ENCODE results near the gene PAOX. TPM values are rescaled to one million over a fixed set of nuclear protein-coding genes. Genes with fewer than 3 reads are reported as not detected.

Gene PAOX
- total and polyA plus RNA-seq, 2 experiments from 2014 or later: 4.1 to 8.7 TPM

DNA sequence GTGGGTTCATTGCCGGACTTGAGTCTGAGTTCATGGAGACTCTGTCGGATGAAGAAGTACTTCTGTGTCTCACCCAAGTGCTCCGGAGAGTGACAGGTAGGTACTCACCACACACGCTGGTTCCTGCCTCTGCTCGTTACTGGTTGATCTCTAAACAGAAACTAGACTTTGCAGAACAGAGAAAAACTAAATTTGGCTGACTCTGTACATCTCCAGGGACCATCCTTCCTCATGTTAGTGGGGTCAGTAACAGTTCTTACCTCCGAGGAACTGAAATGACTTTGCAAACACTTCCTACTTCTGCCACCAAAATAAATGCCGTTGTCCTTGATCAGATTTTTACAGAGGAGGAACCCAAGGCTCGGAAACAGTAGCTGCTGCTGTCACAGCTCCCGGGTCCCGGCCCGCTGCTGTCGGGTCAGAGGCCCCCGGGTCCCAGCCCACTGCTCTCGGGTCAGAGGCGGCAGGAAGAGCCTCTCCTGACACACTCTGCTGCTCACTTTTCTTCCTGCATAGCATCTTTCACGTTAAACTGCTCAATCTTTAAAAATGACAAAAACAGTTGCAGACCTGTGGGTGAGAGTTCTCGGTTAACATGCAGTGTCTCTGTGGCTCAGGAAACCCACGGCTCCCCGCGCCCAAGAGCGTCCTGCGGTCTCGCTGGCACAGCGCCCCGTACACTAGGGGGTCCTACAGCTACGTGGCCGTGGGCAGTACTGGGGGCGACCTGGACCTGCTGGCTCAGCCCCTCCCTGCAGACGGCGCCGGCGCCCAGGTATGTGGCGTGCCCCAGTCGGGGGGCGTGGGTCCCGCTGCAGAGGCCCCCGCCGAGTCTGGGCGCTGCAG, 10.1 kb downstream of the PAOX start (continued):
- TF ChIP-seq STAT1 (IDR thresholded peaks at IDR 0.05; ENCODE audit: unreplicated experiment): no peak
- no peak for TF ChIP-seq POLR2AphosphoS5 (IDR thresholded peaks at IDR 0.05; ENCODE audit: low read depth)
- no peak for TF ChIP-seq CREB1 (CRISPR knock-in tag; IDR thresholded peaks at IDR 0.05; ENCODE audit: low read depth)
- TF ChIP-seq EZH2 (IDR thresholded peaks at IDR 0.05; ENCODE audit: low read depth, unreplicated experiment): no peak
- TF ChIP-seq, protein P1, sequence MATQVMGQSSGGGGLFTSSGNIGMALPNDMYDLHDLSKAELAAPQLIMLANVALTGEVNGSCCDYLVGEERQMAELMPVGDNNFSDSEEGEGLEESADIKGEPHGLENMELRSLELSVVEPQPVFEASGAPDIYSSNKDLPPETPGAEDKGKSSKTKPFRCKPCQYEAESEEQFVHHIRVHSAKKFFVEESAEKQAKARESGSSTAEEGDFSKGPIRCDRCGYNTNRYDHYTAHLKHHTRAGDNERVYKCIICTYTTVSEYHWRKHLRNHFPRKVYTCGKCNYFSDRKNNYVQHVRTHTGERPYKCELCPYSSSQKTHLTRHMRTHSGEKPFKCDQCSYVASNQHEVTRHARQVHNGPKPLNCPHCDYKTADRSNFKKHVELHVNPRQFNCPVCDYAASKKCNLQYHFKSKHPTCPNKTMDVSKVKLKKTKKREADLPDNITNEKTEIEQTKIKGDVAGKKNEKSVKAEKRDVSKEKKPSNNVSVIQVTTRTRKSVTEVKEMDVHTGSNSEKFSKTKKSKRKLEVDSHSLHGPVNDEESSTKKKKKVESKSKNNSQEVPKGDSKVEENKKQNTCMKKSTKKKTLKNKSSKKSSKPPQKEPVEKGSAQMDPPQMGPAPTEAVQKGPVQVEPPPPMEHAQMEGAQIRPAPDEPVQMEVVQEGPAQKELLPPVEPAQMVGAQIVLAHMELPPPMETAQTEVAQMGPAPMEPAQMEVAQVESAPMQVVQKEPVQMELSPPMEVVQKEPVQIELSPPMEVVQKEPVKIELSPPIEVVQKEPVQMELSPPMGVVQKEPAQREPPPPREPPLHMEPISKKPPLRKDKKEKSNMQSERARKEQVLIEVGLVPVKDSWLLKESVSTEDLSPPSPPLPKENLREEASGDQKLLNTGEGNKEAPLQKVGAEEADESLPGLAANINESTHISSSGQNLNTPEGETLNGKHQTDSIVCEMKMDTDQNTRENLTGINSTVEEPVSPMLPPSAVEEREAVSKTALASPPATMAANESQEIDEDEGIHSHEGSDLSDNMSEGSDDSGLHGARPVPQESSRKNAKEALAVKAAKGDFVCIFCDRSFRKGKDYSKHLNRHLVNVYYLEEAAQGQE (IDR thresholded peaks at IDR 0.05; ENCODE audit: unreplicated experiment): no peak
- TF ChIP-seq, protein P2, sequence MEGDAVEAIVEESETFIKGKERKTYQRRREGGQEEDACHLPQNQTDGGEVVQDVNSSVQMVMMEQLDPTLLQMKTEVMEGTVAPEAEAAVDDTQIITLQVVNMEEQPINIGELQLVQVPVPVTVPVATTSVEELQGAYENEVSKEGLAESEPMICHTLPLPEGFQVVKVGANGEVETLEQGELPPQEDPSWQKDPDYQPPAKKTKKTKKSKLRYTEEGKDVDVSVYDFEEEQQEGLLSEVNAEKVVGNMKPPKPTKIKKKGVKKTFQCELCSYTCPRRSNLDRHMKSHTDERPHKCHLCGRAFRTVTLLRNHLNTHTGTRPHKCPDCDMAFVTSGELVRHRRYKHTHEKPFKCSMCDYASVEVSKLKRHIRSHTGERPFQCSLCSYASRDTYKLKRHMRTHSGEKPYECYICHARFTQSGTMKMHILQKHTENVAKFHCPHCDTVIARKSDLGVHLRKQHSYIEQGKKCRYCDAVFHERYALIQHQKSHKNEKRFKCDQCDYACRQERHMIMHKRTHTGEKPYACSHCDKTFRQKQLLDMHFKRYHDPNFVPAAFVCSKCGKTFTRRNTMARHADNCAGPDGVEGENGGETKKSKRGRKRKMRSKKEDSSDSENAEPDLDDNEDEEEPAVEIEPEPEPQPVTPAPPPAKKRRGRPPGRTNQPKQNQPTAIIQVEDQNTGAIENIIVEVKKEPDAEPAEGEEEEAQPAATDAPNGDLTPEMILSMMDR (conservative IDR thresholded peaks at IDR 0.05; ENCODE audit: low read depth in 2 of 2): no peak
- TF ChIP-seq NANOG (IDR thresholded peaks at IDR 0.05; ENCODE audit: borderline replicate concordance): no peak
- TF ChIP-seq ZNF114 (CRISPR knock-in tag; IDR thresholded peaks at IDR 0.05): no peak

DNA sequence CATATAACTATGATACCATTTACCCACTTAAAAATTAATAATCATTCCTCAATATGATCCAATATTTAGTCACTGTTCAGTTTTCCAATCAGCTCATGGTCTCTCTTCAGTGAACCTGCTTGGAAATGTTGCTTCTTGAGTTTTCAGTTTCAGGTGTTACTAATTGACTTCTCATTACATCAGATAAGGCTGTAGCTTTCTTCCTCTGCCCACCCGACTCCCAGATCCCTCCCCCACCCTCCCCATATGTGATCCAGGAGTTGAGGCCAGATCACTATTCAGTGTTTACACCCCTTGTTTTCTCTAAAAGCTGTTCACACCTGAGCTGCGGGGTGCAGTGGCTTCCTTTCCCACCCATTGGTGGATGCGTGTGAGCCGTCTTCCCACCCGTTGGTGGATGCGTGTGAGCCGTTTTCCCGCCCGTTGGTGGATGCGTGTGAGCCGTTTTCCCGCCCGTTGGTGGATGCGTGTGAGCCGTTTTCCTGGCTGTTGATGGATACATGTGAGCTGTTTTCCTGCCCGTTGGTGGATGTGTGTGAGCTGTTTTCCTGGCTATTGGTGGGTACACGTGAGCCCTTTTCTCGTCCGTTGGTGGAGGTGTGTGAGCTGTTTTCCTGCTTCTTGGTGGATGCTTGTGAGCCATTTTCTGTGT, 11.7 kb downstream of the PAOX start:
- DNase-seq (ENCODE audit: low spot score) (no peak), ATAC-seq (no peak)
- 0 out of 2 replicates have a peak, but pooled peaks cover 4% of the 10 kb centered on the region for H4K20me1 ChIP-seq (replicated peaks; ENCODE audit: insufficient read depth)
- H3K27me3 ChIP-seq (ENCODE audit: insufficient read depth): no peaks in the 10 kb centered on the region
- no peak overlapping the region for H3K27ac ChIP-seq (ENCODE audit: low read depth)
- H3K4me3 ChIP-seq: no peak overlapping the region
- Mint-ChIP-seq H3K4me3 (no peak overlapping the region), H3K9me3 (no peaks in the 10 kb centered on the region), H3K27me3 (ENCODE audit: insufficient read depth, low read depth, poor library complexity) (peaks cover 2% of the 10 kb centered on the region), H3K4me1 (peaks cover 9% of the 10 kb centered on the region), H3K36me3 (ENCODE audit: low read depth) (peaks cover 5% of the 10 kb centered on the region), H3K27ac (no peak overlapping the region)
- H3K36me3 ChIP-seq (ENCODE audit: insufficient read depth): peaks cover 1% of the 10 kb centered on the region; the same call in 1 of the 2 replicates
- no peaks in the 10 kb centered on the region for H3K9me2 ChIP-seq (ENCODE audit: insufficient read depth)
- no peak overlapping the region for H2AFZ ChIP-seq
- peaks cover 14% of the 10 kb centered on the region for H3K79me2 ChIP-seq (replicated peaks; ENCODE audit: insufficient read depth)
- H3K4me1 ChIP-seq (ENCODE audit: insufficient read depth): no peaks in the 10 kb centered on the region
- no peak overlapping the region for H3K4me2 ChIP-seq
- TF ChIP-seq, protein P1 (IDR thresholded peaks at IDR 0.05; ENCODE audit: unreplicated experiment): no peak
- TF ChIP-seq, protein P3, sequence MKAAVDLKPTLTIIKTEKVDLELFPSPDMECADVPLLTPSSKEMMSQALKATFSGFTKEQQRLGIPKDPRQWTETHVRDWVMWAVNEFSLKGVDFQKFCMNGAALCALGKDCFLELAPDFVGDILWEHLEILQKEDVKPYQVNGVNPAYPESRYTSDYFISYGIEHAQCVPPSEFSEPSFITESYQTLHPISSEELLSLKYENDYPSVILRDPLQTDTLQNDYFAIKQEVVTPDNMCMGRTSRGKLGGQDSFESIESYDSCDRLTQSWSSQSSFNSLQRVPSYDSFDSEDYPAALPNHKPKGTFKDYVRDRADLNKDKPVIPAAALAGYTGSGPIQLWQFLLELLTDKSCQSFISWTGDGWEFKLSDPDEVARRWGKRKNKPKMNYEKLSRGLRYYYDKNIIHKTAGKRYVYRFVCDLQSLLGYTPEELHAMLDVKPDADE (IDR thresholded peaks at IDR 0.05): no peak
- TF ChIP-seq CREB1 (CRISPR knock-in tag; IDR thresholded peaks at IDR 0.05; ENCODE audit: low read depth) (no peak), EZH2 (IDR thresholded peaks at IDR 0.05; ENCODE audit: low read depth, unreplicated experiment) (no peak)
- 0 out of 2 replicates have a peak, but pooled peaks cover 3% of the 10 kb centered on the region for H3F3A ChIP-seq (replicated peaks; ENCODE audit: low read depth)

All from GM23338 (cell line).